A673 (cell line): ENCODE results near the gene MNAT1.

ENCODE experiments used
- EZH2 ChIP-seq: fragments of 200-600 bp; sonication (generic); IDR thresholded peaks from 2 replicates; pipeline ENCODE4 v1.6.1; 2017; ENCODE audit warnings: borderline replicate concordance, low read depth, mild to moderate bottlenecking, mixed read lengths, antibody characterized with exemption, low read length; ENCODE audit not compliant: poor library complexity, severe bottlenecking
- TF ChIP-seq, protein P1 (sequence below): fragments of 300-800, 200-600 bp; sonication (generic); conservative IDR thresholded peaks from 2 replicates; pipeline ENCODE4 v1.5.1; 2017; ENCODE audit warnings: low read depth, mild to moderate bottlenecking, antibody characterized with exemption, low read length, moderate library complexity, mixed read lengths

DNA sequence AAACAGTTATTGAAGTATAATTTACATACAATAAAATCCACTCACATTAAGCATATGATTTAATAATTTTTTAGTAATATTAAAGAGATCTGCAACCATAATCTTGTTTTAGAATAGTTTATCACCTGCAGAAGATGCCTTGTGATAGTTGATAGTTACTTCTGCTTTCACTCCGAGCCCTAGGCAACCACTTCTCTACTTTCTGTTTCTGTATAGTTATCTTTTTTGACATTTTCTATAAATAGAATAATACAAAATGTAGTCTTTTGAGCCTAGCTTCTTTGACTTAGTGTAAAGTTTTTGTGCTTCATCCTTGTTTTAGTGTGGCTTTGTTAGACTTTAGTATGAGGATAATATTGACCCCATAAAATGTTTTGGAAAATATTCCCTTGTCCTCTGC lies 111.0 kb downstream of the MNAT1 start:
- TF ChIP-seq, protein P1, sequence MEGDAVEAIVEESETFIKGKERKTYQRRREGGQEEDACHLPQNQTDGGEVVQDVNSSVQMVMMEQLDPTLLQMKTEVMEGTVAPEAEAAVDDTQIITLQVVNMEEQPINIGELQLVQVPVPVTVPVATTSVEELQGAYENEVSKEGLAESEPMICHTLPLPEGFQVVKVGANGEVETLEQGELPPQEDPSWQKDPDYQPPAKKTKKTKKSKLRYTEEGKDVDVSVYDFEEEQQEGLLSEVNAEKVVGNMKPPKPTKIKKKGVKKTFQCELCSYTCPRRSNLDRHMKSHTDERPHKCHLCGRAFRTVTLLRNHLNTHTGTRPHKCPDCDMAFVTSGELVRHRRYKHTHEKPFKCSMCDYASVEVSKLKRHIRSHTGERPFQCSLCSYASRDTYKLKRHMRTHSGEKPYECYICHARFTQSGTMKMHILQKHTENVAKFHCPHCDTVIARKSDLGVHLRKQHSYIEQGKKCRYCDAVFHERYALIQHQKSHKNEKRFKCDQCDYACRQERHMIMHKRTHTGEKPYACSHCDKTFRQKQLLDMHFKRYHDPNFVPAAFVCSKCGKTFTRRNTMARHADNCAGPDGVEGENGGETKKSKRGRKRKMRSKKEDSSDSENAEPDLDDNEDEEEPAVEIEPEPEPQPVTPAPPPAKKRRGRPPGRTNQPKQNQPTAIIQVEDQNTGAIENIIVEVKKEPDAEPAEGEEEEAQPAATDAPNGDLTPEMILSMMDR: no peak
- TF ChIP-seq EZH2: no peak
